ENCODE results near the gene BCAS3.

Gene BCAS3

DNA sequence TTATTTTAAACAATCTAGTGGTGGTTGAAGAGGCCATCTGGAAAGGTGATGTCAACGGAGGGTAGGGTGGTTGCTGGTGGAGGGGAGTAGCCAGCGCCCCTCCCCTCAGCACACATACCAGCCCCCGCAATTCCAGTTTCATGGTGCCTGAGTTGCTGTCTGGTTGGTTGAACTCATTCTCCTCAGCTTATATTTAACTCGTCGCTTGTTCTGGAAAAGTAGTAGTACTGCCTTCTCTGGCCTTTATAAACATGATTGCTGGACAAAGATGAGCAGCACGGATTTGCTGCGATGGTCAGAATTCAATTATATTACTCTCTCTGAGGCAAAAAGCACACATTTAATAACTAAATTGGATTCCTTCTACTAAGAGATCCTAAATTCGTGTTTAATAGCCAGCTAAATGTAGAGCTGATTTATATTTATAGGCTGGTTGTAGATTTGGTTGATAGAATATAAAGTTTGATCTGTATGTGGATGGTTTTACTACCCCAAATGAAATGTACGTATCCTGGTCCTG, 484.0 kb downstream of the BCAS3 start:
- DNase-seq (ENCODE audit: low read depth), result no peak
- TF ChIP-seq, protein P1, sequence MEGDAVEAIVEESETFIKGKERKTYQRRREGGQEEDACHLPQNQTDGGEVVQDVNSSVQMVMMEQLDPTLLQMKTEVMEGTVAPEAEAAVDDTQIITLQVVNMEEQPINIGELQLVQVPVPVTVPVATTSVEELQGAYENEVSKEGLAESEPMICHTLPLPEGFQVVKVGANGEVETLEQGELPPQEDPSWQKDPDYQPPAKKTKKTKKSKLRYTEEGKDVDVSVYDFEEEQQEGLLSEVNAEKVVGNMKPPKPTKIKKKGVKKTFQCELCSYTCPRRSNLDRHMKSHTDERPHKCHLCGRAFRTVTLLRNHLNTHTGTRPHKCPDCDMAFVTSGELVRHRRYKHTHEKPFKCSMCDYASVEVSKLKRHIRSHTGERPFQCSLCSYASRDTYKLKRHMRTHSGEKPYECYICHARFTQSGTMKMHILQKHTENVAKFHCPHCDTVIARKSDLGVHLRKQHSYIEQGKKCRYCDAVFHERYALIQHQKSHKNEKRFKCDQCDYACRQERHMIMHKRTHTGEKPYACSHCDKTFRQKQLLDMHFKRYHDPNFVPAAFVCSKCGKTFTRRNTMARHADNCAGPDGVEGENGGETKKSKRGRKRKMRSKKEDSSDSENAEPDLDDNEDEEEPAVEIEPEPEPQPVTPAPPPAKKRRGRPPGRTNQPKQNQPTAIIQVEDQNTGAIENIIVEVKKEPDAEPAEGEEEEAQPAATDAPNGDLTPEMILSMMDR (IDR thresholded peaks at IDR 0.05; ENCODE audit: low read length, missing control alignments), result no peak
- no peak overlapping the region for H3K4me3 ChIP-seq (replicated peaks; ENCODE audit: low read depth, low read length)

DNA sequence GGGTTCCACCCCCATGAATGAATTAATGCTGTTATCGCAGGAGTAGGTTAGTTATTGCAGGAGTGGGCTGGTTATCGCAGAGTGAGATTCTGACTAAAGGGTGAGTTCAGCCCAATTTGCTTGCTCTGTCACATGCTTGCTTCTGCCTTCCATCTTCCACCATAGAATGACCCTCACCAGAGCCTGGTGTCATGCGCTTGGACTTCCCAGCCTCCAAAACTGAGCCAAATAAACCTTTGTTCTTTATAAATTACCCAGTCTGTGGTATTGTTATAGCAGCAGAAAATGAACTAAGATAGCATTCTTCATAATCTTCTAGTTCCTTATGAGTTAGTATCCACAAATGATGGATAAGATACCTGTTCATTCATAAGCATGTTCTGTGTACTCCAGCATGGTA, 486.9 kb downstream of the BCAS3 start:
- TF ChIP-seq, protein P1 (IDR thresholded peaks at IDR 0.05; ENCODE audit: low read length, missing control alignments), result no peak

DNA sequence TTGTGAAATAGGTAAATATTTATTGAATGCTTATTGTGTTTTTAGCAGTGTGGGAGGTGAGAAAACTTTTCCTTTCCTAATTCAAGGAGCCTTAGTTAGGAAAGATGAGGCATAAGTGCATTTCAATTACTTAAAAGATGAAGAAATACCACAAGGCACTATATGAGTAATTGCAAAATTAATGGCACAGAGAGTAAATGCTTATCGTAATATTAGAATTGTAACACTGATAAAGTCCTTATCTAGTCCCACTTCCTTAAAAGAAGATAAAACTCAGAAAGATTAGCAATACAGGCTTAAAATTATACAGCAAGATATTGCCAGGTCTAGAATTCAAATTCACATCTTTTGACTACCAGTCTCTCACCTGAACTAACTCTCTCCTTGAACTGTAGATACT, 489.4 kb downstream of the BCAS3 start:
- no peak overlapping the region for H3K4me3 ChIP-seq (replicated peaks; ENCODE audit: low read depth, low read length)
- DNase-seq (ENCODE audit: low read depth), result no peak
- TF ChIP-seq, protein P1 (IDR thresholded peaks at IDR 0.05; ENCODE audit: low read length, missing control alignments), result no peak

More for the DNA sequence above, 486.9 kb downstream of the BCAS3 start:
- DNase-seq (ENCODE audit: low read depth), result no peak
- no peak overlapping the region for H3K4me3 ChIP-seq (replicated peaks; ENCODE audit: low read depth, low read length)

DNA sequence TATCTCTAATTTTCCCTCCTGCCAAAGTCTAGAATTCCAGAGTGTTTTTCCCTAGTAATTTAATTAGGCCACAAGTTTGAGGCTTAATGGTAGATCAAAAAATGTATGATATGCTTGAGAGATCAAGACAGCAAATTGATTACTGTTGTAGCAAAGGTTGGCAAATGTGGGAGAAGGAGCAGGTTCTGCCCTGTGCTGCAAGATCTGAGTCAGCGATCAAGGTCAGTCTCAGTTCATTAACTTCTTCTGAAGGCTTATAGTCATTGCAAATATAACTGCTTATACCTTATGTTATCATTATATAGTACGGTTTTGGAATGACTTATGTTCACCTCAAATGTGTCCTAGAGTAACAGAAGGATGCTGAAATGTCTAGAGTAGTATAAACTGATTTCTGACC, 490.9 kb downstream of the BCAS3 start:
- H3K4me3 ChIP-seq (replicated peaks; ENCODE audit: low read depth, low read length), result no peak overlapping the region
- TF ChIP-seq, protein P1 (IDR thresholded peaks at IDR 0.05; ENCODE audit: low read length, missing control alignments), result no peak
- DNase-seq (ENCODE audit: low read depth), result no peak

DNA sequence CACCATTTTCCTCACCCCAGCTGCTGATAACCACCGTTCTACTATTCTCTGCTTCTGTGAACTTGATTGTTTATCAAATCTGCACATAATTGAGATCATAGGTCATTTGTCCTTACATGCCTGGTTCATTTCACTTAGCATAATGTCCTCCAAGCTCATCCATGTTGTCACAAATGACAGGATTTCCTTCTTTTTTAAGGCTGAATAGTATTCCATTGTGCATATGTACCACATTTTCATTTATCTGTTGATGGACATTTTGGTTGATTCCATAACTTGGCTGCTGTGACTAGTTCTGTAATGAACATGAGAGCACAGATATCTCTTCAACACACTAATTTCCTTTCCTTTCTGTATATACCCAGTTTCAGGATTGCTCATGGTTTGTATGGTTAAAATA, 496.7 kb downstream of the BCAS3 start:
- no peak overlapping the region for H3K4me3 ChIP-seq (replicated peaks; ENCODE audit: low read depth, low read length)
- TF ChIP-seq, protein P1 (IDR thresholded peaks at IDR 0.05; ENCODE audit: low read length, missing control alignments), result no peak
- DNase-seq (ENCODE audit: low read depth), result no peak

DNA sequence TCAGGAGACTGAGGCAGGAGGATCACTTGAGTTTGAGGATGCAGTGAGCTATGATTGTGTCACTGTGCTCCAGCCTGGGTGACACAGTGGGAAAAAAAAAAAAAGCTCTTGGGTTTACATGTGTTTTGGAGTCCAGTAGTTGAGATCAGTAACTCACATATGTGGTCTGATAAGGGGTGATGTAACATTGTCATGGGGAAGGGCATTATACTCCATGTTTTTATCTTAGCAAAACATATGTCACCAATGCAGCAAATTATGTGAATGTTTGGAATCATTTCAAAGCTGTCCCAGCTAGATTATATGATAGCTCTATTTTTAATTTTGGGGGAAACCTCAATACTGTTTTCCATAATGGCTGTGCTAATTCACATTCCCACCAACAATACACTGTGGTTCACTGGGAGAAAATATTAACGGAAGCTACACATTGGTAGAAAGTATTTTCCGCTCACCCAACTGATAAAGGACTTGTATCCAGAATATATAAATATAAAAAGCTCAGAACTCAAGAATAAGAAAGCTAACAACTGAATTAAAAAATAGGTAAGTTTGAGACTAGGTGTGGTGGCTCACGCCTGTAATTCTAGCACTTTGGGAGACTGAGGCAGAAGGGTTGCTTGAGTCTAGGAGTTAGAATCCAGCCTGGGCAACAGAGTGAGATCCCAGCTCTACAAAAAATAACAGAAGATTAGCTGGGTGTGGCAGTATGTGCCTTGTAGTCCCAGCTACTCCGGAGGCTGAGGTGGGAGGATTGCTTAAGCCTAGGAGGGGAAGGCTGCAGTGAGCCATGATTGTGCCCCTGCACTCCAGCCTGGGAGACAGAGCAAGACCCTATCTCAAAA, 497.9 kb downstream of the BCAS3 start:
- TF ChIP-seq, protein P1 (IDR thresholded peaks at IDR 0.05; ENCODE audit: low read length, missing control alignments), result no peak
- DNase-seq (ENCODE audit: low read depth), result no peak
- H3K4me3 ChIP-seq (replicated peaks; ENCODE audit: low read depth, low read length), result no peak overlapping the region
